GM20431 (cell line): ENCODE data around the gene PHLDA3.

Experiments used
- in situ Hi-C: fragments of 300-500 bp; cut with MseI, MboI; formaldehyde crosslinking; loops from one replicate; pipeline ENCODE4 v1.15.0; 2020; ENCODE audit warnings: low sequenced_read_pairs; ENCODE audit not compliant: unreplicated experiment

The PHLDA3 gene

GRCh38 chr1:201468844-201469644 is at the start of gene PHLDA3:
PHLDA3 (minus strand) TSS chr1:201469188; CDS start chr1:201468786, 402 bp downstream.
- in situ Hi-C loops = no loop called here

- in situ Hi-C loops = no loop called here
Observed at GRCh38 chr1:201518071-201518470, 49.1 kb upstream of the PHLDA3 start.

- in situ Hi-C loops = no loop called here
Observed at GRCh38 chr1:201517631-201518030, 48.6 kb upstream of the PHLDA3 start.

- in situ Hi-C loops = no loop called here
Observed at GRCh38 chr1:201516511-201517127, 47.6 kb upstream of the PHLDA3 start.

DNA sequence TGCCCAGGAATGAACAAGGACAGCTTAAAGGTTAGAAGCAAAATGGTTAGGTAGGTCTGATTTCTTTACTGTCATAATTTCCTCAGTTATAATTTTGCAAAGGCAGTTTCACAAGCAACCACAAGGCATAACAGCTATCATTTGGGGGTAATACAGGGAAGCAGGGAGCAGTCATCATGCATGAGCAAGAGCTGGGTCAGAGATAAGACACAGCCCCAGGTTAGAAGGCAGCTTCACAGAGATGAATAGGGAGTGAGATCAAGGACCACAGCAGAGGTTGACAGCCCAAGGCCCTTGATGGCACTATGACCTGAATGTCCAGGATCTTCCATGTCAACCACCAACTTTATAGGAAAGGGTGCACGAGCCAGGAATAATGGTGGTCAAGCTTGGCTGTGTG is 46.9 kb upstream of the PHLDA3 start:
- in situ Hi-C loops = no loop called here

GRCh38 chr1:201515062-201515750 is 46.2 kb upstream of the PHLDA3 start:
- in situ Hi-C loops = no loop called here

GRCh38 chr1:201514466-201514865 is 45.5 kb upstream of the PHLDA3 start:
- in situ Hi-C loops = no loop called here

- in situ Hi-C loops = no loop called here
Observed at GRCh38 chr1:201513498-201514243, 44.7 kb upstream of the PHLDA3 start.

DNA sequence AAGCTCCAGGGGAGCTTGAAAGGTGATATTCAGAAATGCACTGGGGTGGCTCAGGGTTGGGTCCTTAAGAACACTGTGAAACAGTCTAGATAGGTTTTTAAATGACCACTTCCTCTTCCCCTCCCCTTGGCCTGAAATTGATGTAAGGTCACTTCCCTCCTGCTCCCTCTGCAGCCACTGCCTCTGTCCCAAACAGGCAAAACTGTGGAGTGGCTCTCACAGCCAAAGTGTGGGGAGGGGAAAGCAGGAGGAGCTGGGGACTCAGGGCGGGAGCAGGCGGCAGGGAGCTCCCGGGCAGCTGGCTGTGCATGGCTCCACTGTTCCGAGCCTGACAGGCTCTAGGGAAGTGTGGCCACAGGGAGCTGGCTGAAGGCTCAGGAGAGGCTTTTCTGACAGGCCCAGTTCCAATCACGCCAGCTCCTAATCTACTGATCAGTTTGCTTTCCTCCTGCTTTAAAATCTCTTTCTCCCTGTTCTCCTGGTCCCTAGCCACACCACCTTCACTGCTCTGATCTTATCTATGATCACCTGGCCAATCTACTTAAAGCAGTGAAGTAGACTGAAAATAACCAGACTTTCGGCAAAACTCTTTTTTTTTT is 43.1 kb upstream of the PHLDA3 start:
- in situ Hi-C loops = no loop called here

DNA sequence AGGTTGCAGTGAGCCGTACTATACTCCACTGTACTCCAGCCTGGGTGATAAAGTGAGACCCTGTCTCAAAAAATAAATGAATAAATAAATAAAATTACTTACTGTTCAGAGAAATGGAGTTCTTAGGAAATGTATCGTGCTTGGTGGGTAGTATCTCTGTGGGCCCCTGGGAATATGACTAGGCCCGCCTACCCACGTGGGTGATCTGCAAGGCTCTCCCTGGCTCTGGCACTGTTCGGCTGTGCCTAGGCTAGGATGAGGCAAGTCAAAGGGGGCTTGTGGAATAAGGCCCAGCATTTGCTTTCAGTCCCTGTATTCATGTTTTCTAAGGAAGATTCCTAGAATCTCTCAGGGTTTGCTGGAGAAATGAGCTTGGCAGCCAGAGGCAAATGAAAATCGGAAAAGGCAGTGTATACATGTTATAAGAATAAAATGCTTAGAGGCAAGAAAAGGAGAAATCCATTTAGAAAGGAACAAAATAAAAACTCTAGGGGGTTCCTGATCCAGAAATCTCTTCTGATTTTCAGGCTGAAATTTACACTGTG is 42.5 kb upstream of the PHLDA3 start:
- in situ Hi-C loops = no loop called here

GRCh38 chr1:201510734-201511133 is 41.7 kb upstream of the PHLDA3 start:
- in situ Hi-C loops = no loop called here

DNA sequence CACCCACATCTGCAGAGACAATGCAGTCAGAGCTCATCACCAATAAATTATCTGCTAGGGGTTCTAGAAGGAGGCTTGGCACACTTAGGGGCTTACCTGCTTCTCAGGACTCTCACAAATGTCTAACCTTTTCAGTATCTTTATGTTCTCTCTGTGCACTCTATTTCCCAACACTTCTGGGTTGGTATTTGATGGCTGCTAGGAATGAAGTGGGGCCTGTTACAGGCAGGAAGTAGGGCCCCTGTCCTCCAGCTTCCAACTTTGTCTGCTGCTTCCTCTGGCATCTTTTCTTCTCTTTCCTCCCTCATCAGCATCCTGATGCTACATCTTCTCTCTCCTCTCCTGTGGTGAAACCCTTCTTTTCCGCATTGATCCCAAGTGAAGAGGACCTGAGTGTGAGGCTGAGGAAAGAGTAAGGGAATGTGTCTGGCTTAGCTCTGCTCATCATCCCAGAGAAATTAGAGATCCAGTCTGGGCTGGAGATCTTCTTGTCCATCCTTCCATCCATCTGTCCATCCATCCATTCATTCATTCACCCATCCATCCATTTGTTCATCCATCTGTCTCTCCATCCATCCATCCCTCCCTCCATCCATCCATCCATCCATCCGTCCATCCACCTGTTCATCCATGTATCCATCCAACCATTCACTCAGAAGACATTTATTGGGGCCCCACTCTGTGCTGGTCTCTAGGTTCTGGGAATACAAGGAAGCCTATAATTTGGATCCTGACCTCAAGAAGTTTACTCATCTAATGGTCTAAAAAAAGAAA is 40.8 kb upstream of the PHLDA3 start:
- in situ Hi-C loops = no loop called here

DNA sequence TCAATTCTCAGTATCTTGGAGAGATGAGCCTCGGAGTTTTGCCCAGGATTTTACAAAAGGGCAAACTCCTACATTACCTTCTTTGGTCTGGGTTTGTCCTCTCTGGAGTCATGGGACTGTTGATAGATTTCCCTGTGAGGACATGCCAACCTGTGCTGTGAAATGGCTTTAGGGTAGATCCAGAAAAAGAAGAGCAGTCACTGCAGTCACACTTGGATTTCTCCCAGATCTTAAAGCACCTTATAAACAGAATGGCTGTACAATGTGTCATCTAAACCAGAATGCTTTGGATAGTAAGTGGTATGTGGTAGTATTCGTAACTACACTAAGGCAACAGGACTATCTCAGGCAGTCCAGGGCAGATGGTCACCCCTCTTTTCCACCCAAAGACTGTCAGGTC is 39.8 kb upstream of the PHLDA3 start:
- in situ Hi-C loops = no loop called here

DNA sequence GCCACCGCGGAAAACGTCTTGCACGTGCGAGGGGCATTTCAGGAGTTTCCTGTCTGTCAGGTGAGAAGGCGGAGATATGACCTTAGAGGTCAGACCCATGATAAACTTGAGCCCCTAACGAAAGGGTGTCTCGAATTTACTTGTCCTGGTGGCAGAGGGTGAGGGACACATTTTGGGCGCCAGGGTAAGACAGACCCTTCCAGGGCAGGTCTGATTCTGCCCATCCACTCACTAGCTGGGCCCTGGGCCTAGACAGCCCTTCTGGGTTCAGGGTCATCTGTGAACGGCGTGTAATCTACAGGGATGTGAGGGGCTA is 38.3 kb upstream of the PHLDA3 start:
- in situ Hi-C loops = no loop called here

DNA sequence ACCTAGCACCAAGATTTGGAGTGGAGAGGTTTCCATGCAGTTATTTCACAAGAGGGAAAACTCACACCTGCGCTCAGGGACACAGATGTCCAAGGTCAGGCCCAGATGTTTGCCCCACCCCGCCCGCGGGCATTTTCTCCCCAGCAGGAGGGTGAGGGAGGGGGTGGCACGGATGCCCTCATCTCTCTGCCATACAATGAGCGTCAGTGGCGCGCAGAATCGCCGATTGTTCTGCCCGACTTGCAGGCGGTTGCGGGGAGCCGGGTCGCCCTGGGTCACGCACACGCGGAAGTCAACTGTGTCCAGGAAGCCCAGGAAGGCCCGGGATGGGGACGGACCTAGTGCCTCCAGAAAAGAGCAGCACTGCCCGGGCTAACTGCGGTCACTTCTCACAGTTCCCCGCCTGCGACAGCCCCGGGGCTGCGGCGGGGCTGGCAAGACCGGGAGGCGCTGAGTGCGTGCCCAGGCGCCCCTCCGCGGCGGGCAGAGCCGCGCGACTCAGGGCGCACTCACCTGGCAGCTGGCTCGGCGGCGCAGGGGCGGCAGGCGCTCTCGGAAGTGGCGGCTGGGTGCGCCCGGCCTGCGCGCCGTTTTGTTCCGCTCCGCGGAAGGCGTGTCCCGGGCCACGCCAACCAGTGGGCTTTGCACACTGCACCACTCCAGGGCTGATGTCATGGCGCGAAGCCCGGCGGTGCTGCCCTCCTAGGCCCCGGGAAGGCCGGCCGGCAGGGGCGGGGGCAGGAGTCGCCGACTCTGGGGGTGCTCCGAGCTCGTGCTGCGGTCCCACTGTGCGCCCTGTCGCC is 37.8 kb upstream of the PHLDA3 start, which contains the start of gene CSRP1:
CSRP1 (minus strand) TSS at position 567 of the 803 bp plus-strand sequence. CDS start 10,820 bp downstream, outside the sequence.
- in situ Hi-C loops = no loop called here

DNA sequence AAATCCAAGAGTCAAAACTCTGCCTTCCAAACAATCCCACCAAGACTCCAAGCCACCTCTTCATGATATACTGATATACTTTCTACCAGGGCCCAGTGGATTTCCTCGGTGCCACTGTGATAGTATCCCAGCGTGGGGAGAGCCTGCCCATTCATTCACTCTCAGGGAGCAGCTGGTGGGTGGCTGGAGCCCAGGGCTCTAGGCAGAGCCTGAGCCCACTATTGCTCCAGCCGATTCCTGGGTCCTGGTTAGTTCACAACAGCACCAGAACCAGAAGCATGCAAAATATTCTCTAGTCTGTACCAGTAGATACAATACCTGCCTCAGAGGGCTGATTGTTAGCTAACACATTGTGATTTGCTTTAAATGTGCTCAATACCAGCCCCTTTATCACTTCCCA is 37.1 kb upstream of the PHLDA3 start:
- in situ Hi-C loops = no loop called here

DNA sequence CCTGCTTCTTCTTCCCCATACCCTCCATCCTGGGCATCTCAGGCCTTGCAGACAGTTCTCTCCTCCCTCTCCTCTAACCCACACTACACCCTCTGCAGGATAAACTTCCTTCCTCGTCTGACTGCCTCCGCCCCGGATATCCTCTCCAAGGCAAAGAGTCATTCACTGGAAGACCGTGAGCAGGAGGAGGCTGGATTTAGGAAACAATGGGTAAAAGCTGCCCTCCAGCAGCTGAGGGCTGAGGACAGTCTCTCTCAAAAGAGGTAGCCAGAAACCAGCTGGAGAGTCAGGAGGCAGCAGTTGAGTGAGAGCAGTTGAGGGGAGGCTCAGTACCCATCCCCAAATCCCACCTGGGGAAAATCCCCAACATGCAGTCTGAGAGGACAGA is 36.5 kb upstream of the PHLDA3 start:
- in situ Hi-C loops = no loop called here

DNA sequence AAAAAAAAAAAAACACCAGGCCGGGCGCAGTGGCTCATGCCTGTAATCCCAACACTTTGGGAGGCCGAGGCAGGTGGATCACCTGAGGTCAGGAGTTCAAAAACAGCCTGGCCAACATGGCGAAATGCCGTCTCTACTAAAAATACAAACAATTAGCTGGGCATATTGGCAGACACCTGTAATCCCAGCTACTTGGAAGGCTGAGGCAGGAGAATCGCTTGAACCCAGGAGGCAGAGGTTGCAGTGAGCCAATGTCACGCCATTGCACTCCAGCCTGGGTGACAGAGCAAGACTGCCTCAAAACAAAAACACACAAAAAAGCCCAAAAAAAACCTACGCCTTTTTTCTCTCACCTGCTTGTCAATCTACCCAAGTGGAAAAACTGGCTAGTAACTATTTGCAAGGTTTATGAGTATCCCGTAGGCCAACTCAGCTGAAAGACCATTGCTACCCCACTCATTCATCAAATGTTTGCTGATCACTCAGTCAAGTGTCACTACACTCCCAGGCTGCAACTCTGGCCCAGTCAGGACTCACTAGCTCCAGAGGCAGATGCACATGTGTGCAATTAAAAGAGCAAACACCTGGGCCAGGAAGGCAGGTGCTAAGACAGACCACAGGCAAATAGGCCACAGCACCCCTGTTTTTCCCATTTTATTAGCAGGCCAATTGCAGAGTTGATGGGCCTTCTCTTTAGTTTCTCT is 36.0 kb upstream of the PHLDA3 start:
- in situ Hi-C loops = no loop called here
